Activated CD4-positive, CD25-positive, alpha-beta regulatory T cell treated with anti-CD3 and anti-CD28 coated beads, Interleukin-2, amount 50 U/mL, for 16 hours (primary cell): ENCODE measurements around the gene UGT1A9.
"Not testable (repeated sequence)": the region's sequence is repeated elsewhere in the genome, so short reads cannot be mapped to it uniquely, and the experiment has no call there.

Experiments used
- DNase-seq: peaks from one replicate; pipeline ENCODE4 v3.0.0-alpha.2; 2020; ENCODE audit warnings: low read depth, low spot score

UGT1A9 gene

DNA sequence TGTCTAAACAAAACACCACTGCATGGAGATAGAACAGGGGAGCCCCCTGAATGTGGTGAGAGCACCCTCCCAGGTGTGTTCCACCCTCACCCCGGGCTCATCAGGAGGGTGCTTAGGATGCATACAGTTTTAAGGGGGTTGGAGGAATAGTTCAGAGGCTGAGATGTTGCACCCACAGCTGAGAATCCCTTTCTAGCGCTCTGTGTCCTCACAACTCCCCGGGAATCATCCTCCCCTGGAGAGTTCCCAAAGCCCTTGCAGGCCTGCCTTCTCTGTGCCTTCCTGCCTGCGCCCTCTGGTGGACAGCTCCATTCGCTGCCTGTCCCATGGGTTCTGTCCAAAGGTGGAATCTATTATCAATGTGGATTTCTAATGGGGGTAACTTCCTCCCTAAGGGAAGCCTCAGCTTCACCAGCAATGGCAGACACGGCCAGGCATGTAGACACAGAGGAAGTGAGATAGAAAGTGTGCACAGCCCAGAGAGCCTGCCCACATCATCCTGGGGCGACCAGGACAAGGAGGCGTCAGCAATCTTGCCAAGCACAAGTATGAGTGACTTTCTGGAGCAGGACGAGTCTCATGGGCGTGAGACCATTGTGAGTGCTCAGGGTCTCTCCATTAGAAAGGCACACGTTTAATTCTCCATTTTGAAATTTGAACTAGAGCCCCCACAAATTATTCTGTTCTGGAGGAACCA, 39.8 kb downstream of the UGT1A9 start:
- DNase-seq, result peak; percentile 39

DNA sequence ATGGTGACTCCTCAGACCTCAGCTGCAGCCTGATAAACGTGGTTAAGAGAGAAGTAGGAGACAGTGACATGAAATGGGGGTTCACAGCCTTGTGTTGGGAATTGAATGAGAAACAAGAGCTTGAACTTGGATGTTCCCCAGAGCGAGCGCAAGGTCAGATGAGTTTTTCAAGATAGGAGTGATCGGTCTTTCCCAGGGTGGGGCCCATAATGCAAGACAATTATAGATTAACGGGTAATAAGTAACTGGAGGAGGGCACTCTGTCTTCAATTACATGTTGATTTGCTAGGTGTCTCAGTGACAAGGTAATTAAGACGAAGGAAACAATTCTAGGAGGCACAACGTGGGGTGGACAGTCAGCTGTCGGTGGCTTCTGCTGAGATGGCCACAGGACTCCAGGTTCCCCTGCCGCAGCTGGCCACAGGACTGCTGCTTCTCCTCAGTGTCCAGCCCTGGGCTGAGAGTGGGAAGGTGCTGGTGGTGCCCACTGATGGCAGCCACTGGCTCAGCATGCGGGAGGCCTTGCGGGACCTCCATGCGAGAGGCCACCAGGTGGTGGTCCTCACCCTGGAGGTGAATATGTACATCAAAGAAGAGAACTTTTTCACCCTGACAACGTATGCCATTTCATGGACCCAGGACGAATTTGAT, 41.0 kb downstream of the UGT1A9 start, which contains the start of gene UGT1A5:
TSS of gene UGT1A5 (plus strand) at position 297 of the 651 bp plus-strand sequence. CDS start at position 382, 85 bp downstream.
- DNase-seq, result no peak

DNA sequence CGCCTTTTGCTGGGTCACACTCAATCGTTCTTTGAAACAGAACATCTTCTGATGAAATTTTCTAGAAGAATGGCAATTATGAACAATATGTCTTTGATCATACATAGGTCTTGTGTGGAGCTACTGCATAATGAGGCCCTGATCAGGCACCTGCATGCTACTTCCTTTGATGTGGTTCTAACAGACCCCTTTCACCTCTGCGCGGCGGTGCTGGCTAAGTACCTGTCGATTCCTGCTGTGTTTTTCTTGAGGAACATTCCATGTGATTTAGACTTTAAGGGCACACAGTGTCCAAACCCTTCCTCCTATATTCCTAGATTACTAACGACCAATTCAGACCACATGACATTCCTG, 41.5 kb downstream of the UGT1A9 start:
- DNase-seq, result no peak

DNA sequence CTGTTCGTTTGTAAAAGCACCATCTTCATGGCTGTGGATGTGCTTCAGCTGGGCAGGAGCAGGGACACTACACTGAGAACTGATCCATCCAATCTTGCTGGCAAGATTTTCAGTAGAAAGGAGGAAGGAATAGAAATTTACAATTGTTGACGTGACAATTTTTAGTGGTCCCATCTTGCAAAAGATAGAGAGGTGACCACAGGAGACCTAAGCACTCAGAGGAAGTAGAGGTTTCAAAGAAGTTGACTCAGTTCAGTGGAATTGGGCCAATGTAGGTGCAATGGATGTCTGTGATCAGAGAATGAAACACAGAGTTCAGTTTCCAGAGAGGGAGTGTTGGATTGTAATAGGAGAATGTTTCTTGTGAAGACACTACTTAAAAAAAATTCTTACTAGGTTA, 42.4 kb downstream of the UGT1A9 start:
- no peak for DNase-seq

DNA sequence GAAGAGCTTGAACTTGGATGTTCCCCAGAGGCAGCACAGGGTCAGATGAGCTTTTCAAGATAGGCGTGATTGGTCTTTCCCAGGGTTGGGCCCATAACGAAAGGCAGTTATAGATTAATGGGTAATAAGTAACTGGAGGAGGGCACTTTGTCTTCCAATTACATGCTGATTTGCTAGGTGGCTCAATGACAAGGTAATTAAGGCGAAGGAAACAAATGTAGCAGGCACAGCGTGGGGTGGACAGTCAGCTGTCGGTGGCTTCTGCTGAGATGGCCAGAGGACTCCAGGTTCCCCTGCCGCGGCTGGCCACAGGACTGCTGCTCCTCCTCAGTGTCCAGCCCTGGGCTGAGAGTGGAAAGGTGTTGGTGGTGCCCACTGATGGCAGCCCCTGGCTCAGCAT, 46.9 kb downstream of the UGT1A9 start, which contains the start of gene UGT1A4:
TSS of gene UGT1A4 (plus strand) at position 185 of the 400 bp plus-strand sequence. CDS start at position 270, 85 bp downstream.
- no peak for DNase-seq

DNA sequence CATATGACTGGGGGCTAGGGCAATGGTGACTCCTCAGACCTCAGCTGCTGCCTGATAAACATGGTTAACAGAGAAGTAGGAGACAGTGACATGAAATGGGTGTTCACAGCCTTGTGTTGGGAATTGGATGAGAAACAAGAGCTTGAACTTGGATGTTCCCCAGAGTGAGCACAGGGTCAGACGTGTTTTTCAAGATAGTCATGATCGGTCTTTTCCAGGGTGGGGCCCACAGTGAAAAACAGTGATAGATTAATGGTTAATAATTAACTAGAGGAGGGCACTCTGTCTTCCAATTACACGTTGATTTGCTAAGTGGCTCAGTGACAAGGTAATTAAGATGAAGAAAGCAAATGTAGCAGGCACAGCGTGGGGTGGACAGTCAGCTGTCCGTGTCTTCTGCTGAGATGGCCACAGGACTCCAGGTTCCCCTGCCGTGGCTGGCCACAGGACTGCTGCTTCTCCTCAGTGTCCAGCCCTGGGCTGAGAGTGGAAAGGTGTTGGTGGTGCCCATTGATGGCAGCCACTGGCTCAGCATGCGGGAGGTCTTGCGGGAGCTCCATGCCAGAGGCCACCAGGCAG, 57.1 kb downstream of the UGT1A9 start, which contains the start of gene UGT1A3:
TSS of gene UGT1A3 (plus strand) at position 320 of the 579 bp plus-strand sequence. CDS start at position 405, 85 bp downstream.
- no peak for DNase-seq

DNA sequence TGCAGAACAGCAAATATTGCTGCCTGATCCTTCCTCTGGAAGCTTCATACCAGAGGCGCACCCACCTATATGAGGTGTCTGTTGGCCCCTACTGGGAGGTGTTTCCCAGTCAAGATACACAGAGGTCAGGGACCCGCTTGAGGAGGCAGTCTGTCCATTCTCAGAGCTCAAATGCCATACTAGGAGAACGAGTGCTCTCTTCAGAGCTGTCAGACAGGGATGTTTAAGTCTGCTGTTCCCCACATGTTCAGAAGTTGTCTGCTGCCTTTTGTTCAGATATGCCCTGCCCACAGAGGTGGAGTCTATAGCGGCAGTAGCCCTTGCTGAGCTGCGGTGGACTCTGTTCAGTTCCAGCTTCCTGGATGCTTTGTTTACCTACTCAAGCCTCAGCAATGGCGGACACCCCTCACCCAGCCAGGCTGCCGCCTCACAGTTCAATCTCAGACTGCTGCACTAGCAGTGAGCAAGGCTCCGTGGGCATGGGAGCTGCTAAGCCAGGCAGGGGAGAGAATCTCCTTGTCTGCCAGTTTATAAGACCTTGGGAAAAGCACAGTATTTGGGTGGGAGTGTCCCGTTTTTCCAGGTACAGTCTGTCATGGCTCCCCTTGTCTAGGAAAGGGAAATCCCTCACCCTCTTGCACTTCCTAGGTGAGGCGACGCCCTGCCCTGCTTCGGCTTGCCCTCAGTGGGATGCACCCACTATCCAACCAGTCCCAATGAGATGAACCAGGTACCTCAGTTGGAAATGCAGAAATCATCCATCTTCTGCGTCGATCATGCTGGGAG, 65.4 kb downstream of the UGT1A9 start:
- not testable (repeated sequence) for DNase-seq

DNA sequence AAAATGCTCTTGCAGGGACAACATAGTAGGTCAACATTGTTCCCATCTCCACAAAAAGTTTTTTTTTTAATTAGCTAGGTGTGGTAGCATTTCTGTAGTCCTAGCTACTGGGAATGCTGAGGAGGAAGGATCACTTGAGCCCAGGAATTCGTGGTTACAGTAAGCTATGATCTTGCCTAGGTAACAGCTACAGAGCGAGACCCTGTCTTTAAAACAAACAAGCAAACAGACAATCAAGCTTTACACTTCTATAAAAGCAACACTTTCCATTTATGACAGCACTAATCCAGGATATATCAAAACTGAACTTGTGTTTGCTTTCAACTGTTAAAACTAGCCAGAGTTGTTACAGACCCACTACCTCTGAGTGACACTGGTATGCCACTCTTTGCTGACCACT, 69.2 kb downstream of the UGT1A9 start:
- no peak for DNase-seq

DNA sequence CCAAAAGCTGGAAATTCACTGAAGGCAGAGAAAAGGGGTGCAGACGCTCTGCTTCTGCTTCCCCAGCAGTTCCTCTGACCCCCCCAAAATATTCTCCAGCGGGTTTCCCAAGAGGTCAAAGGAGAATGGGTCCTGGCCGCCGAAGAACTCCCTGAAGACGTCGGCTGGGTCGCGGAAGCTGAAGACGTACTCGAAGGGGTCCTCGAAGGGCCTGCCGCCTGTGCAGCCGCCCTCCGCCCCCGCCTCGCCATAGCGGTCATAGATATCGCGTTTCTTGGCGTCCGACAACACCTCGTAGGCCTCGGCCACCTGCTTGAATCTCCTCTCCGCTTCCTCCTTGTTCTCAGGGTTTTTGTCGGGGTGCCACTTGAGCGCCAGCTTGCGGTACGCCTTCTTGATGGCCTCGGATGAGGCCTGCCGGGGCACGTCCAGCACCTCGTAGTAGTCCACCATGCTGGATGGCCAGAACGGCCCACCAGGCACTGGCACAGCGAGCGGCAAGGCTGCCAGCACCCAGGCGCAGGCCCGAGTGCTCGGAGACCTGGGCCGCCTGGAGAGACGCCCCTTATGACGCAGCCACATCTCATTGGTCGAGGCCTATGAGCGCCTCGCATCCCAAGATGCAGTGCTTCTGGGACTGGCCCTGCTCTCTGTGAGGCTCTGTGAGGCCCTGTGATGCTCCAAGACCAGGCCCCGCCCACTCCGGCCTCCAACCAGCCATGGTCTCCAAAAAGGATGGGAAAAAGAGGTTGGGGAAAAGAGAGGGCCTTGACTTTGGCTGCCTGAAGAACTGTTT, 72.0 kb downstream of the UGT1A9 start:
- no peak for DNase-seq

DNA sequence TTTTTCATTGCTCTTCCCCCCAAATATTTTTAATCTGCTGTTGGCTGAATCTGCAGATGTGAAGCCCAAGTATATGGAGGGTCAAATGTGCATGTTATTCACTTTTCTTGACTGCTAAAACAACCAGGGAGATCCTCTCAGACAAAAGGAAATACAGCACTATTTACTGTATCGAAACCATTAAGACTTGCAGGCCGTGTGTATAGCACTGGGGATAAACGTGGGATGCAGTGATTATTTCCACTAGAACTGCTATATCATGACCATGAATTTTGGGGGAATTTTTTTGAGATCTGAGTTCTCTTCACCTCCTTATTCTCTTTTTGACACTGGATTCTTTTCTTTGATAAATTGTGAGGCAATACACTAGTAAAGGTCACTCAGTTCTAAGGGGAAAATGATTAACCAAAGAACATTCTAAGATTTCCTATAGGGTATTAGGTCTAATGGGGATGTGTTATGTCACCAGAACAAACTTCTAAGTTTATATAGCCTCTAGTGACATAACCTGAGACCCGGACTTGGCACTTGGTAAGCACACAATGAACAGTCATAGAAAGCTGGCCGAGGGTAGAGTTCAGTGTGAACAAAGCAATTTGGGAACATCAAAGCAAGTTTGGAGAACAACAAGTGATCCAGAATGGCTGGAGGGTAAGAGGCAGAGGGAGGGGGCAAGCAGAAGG, 73.5 kb downstream of the UGT1A9 start:
- no peak for DNase-seq

DNA sequence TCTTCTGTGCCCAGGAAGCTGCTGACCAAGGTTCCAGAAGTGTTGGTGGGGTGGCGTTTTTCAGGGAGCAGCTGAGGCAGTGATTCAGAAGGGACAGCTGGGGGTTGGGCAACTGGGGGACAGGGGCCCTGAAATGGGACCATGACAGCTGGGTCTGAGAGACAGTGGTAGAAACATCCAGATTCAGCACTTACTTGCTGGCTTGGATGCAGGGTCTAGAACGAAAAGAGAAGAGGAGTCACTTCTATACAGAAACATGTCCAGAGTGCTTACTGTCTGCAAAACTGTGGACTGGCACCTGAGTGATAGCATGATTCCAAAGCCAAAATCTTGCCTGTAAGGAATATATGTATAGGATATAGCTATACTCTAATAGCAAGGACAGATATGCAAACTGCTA, 74.1 kb downstream of the UGT1A9 start:
- not testable (repeated sequence) for DNase-seq

DNA sequence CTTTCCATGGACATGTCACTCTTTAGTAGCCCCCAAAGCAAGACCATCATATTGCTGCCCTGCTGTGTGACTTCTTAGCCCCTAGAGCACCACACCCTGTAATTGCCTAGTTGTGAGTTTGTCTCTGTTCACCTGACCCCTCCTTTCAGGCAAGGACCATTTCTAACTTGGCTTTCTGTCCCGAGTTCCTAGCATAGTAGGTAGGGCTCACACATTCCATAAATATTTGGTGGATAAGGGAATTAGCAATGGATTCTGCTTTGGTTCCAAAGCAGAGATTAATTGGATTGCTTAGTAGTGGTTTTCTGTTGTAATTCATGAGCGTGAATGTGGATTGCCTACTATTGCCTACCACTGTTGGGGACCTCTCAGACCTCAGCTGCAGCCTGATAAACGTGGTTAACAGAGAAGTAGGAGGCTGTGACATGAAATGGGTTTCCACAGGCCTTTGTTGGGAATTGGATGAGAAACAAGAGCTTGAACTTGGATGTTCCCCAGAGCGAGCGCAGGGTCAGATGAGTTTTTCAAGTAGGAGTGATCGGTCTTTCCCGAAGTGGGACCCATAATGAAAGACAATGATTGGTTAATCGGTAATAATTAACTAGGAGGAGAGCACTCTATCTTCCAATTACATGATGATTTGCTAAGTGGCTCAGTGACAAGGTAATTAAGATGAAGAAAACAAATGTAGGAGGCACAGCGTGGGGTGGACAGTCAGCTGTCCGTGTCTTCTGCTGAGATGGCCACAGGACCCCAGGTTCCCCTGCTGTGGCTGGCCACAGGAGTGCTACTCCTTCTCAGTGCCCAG, 75.0 kb downstream of the UGT1A9 start:
- no peak for DNase-seq

DNA sequence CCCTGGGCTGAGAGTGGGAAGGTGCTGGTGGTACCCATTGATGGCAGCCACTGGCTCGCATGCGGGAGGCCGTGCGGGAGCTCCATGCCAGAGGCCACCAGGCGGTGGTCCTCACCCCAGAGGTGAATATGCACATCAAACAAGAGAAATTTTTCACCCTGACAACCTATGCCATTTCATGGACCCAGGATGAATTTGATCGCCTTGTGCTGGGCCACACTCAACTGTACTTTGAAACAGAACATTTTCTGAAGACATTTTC, 75.5 kb downstream of the UGT1A9 start:
- DNase-seq, result no peak

DNA sequence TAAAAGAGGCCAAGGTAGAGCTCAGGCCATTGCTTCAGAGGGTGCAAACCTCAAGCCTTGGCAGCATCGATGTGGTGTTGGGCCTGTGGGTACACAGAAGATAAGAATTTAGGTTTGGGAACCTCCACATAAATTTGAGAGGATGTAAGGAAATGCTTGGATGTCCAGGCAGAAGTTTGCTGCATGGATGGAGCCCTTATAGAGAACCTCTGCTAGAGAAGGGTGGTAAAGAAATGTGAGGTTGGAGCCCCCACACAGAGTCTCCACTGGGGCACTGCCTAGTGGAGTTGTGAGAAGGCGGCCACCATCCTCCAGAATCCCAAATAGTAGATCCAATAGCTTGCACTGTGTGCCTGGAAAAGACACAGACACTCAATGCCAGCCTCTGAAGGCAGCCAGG, 79.0 kb downstream of the UGT1A9 start:
- DNase-seq, result not testable (repeated sequence)

DNA sequence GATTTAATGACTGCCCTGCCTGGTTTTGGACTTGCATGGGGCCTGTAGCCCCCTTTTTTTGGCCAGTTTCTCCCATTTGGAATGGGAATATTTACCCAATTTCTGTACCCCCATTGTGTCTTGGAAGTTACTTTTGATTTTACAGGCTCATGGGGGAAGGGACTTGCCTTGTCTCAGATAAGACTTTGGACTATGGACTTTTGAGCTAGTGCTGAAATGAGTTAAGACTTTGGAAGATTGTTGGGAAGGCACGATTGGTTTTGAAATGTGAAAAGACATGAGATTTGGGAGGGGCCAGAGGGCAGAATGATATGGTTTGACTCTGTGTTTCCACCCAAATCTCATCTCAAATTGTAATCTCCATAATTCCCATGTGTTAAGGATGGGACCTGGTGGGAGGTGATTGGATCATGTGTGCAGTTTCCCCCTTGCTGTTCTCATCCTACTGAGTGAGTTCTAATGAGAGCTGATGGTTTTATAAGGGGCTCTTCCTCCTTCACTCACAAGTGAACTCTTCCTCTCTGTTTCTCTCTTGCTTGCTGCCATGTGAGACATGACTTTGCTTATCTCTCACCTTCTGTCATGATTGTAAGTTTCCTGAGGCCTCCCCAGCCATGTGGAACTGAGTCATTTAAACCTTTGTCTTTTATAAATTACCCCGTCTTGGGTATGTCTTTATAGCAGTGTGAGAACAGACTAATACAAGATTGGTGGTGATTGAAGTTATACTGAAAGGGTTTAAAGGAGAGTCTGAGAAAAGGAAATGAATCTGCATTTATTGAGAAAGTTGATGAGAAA, 79.7 kb downstream of the UGT1A9 start:
- DNase-seq, result not testable (repeated sequence)

DNA sequence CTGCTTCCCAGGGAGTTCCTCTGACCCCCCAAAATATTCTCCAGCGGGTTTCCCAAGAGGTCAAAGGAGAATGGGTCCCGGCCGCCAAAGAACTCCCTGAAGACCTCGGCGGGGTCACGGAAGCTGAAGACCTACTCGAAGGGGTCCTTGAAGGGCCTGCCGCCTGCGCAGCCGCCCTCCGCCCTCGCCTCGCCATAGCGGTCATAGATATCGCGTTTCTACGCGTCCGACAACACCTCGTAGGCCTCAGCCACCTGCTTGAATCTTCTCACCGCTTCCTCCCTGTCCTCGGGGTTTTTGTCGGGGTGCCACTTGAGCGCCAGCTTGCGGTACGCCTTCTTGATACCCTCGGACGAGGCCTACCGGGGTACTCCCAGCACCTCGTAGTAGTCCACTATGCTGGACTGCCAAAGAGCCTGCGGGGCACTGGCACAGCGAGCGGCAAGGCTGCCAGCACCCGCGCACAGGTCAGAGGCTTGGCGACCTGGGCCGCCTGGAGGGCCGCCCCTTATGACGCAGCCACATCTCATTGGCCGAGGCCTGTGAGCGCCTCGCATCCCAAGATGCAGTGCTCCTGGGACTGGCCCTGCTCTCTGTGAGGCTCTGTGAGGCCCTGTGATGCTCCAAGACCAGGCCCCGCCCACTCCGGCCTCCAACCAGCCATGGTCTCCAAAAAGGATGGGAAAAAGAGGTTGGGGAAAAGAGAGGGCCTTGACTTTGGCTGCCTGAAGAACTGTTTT, 83.3 kb downstream of the UGT1A9 start:
- no peak for DNase-seq

DNA sequence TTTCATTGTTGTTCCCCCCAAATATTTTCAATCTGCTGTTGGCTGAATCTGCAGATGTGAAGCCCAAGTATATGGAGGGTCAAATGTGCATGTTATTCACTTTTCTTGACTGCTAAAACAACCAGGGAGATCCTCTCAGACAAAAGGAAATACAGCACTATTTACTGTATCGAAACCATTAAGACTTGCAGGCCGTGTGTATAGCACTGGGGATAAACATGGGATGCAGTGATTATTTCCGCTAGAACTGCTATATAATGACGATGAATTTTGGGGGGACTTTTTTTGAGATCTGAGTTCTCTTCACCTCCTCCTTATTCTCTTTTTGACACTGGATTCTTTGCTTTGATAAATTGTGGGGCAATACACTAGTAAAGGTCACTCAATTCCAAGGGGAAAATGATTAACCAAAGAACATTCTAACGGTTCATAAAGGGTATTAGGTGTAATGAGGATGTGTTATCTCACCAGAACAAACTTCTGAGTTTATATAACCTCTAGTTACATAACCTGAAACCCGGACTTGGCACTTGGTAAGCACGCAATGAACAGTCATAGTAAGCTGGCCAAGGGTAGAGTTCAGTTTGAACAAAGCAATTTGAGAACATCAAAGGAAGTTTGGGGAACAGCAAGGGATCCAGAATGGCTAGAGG, 84.9 kb downstream of the UGT1A9 start:
- DNase-seq, result no peak

DNA sequence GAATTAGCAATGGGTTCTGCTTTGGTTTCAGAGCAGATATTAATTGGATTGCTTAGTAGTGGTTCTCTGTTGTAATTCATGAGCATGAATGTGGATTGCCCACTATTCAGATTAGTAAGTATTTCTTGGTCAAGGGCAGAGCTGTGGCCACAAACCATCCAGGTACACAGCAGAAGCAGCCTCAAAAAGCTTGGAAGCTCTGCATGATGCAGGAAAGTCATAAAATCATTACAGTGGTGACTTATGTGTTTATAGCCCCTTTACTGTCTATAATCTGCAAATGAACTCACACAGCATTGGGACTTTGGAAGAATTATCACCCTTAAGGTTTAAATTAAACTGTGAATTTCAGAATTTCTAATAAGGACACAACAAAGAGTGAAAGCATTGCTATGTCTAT, 86.4 kb downstream of the UGT1A9 start:
- DNase-seq, result no peak
